OCI-LY7 (cell line): ENCODE measurements around the gene ZSCAN5B. TPM values are rescaled to one million over a fixed set of nuclear protein-coding genes. Genes with fewer than 3 reads are reported as not detected.

Experiments used
- BruUV-seq: library from RNA; stranded (reverse); fragments of 400-500 nt; replicated peaks from 2 replicates; lab custom pipeline; 2021; lab: Mats Ljungman, UMichigan
- CTCF ChIA-PET: fragments of 300-600 bp; sonication (Branson Sonifier 250); formaldehyde crosslinking; loops from one replicate; lab custom pipeline; 2022; ENCODE audit warnings: antibody characterized with exemption; ENCODE audit not compliant: unreplicated experiment; lab: Charles Lee
- POLR2A ChIA-PET: fragments of 300-600 bp; sonication (Branson Sonifier 250); formaldehyde crosslinking; loops from one replicate; lab custom pipeline; 2022; ENCODE audit warnings: antibody characterized with exemption; lab: Charles Lee
- DNase-seq: peaks from one replicate; pipeline ENCODE4 v3.0.0-alpha.2; 2015; ENCODE audit warnings: low spot score
- H2AFZ ChIP-seq: fragments of 200-600 bp; sonication (generic), shearing (Covaris generic); 2 replicates; pipeline ENCODE4 v1.6.1; 2014; ENCODE audit warnings: mild to moderate bottlenecking, antibody characterized with exemption, low read length, moderate library complexity
- H3K27ac ChIP-seq: fragments of 200-600 bp; sonication (generic); 2 replicates; pipeline ENCODE4 v1.5.1; 2014; ENCODE audit warnings: mixed run types, low read depth, mild to moderate bottlenecking, moderate library complexity, low read length, inconsistent platforms; ENCODE audit not compliant: poor library complexity, severe bottlenecking
- H3K36me3 ChIP-seq: fragments of 200-600 bp; sonication (generic); 2 replicates; pipeline ENCODE4 v1.6.1; 2014; ENCODE audit warnings: mild to moderate bottlenecking, antibody characterized with exemption, low read length, moderate library complexity, mixed read lengths; ENCODE audit not compliant: insufficient read depth
- H3K4me1 ChIP-seq: fragments of 200-600 bp; sonication (generic); 2 replicates; pipeline ENCODE4 v1.5.1; 2014; ENCODE audit warnings: mild to moderate bottlenecking, low read length; ENCODE audit not compliant: insufficient read depth, poor library complexity, severe bottlenecking
- H3K4me2 ChIP-seq: fragments of 200-600 bp; sonication (generic); 2 replicates; pipeline ENCODE4 v1.6.1; 2014; ENCODE audit warnings: mild to moderate bottlenecking, low read length
- H3K4me3 ChIP-seq: fragments of 200-600 bp; sonication (generic); 2 replicates; pipeline ENCODE4 v1.5.1; 2014; ENCODE audit warnings: mild to moderate bottlenecking, low read depth, low read length; ENCODE audit not compliant: poor library complexity, severe bottlenecking
- H3K79me2 ChIP-seq: fragments of 200-600 bp; sonication (generic); 2 replicates; pipeline ENCODE4 v1.6.1; 2016; ENCODE audit warnings: low read depth, mild to moderate bottlenecking, low read length, moderate library complexity, mixed read lengths; ENCODE audit not compliant: insufficient read depth
- H3K9me2 ChIP-seq: fragments of 200-600 bp; sonication (generic); 2 replicates; pipeline ENCODE4 v1.6.1; 2016; ENCODE audit warnings: mild to moderate bottlenecking, low read length, mixed read lengths; ENCODE audit not compliant: insufficient read depth
- H3K9me3 ChIP-seq: fragments of 200-600 bp; sonication (generic); 2 replicates; pipeline ENCODE4 v1.6.1; 2014; ENCODE audit warnings: mild to moderate bottlenecking, mixed run types, low read length, mixed read lengths
- H4K20me1 ChIP-seq: fragments of 200-600 bp; sonication (generic); 2 replicates; pipeline ENCODE4 v1.6.1; 2014; ENCODE audit warnings: mild to moderate bottlenecking, antibody characterized with exemption, low read length, moderate library complexity, mixed read lengths; ENCODE audit not compliant: insufficient read depth
- EZH2phosphoT487 ChIP-seq: fragments of 200-600 bp; sonication (generic); IDR thresholded peaks from 2 replicates; pipeline ENCODE4 v1.6.1; 2018; ENCODE audit warnings: low read depth, borderline replicate concordance, mild to moderate bottlenecking, mixed run types, antibody characterized with exemption, low read length, moderate library complexity, mixed read lengths
- intact Hi-C: fragments of 100-400 bp; cut with micrococcal nuclease; formaldehyde crosslinking; loops from one replicate; pipeline ENCODE4 v1.10.0; 2022; ENCODE audit not compliant: unreplicated experiment
- total RNA-seq, 2 experiments: library from RNA; depleted of rRNA in 1 of 2; stranded (reverse); fragments of >200 nt in 1 of 2; shearing (Covaris generic) in 1 of 2; gene quantifications; 2 replicates each; pipeline ENCODE4 v1.2.3, GENCODE V29; 2014 to 2022
- TF ChIP-seq, protein P1 (sequence below): fragments of 200-600 bp; sonication (generic); conservative IDR thresholded peaks from 2 replicates; pipeline ENCODE4 v1.5.1; 2014; ENCODE audit warnings: mild to moderate bottlenecking, antibody characterized with exemption, low read length, moderate library complexity, mixed read lengths

ZSCAN5B gene
- total RNA-seq, 2 experiments from 2014 or later = not detected

DNA sequence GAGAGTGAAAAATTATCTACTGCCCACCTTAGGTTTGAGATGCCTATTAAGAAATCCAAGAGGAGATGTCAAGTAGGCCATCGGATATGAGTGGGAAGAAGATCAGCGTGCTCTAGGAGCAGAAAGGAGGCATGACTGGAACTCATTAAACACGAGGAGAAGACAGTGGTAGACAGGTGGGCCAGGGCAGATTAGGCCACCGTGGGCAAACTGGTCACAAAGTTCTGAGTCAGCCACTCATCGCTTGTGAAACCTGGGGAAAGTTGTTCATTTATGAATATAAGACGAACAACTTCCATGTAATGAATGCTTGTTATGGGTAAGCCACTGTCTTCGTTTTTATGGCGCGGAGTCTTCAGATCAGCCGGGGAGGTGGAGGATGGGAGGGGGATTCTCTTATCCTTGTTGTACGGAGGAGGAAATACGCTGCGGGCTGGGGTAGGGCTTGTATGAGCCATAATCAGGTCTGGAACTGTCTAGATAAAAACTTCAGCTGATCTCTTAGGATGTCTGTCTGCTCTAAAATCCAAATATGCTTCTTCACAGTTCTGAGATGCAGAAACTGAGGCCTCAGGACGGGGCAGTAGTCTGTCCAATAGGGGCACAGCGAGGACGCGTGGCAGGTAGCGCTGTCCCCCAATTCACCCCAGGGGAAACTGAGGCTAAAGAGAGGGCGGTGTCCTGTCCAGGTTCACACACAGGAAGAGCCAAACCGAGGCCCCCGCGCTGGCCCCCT is 57.6 kb downstream of the ZSCAN5B start:
- peak overlapping the region; percentile 36 for H3K27ac ChIP-seq
- peaks cover 13% of the 10 kb centered on the region for H3K4me1 ChIP-seq
- no peaks in the 10 kb centered on the region for H3K36me3 ChIP-seq
- peak overlapping the region; percentile 92; the same call in 1 of the 2 replicates for H2AFZ ChIP-seq
- intact Hi-C loops = loop anchor here (5.0 kb wide), 1 partner anchor 498 kb away; the partner anchor contains the start of genes ZNF580 and ZNF581
- CTCF ChIA-PET = interaction anchor here (0.6 kb wide), 1 partner anchor 1984 kb away, joined by 3 read pairs; no protein-coding TSS in a partner anchor
- H3K9me3 ChIP-seq = no peaks in the 10 kb centered on the region
- no peaks in the 10 kb centered on the region for H4K20me1 ChIP-seq
- DNase-seq = no peak
- peak overlapping the region; percentile 92 for H3K4me2 ChIP-seq
- peak overlapping the region; percentile 87 for H3K4me3 ChIP-seq
- BruUV-seq = TSS peak; percentile 86
- no peaks in the 10 kb centered on the region for H3K9me2 ChIP-seq
- no peak for TF ChIP-seq EZH2phosphoT487
- TF ChIP-seq, protein P1, sequence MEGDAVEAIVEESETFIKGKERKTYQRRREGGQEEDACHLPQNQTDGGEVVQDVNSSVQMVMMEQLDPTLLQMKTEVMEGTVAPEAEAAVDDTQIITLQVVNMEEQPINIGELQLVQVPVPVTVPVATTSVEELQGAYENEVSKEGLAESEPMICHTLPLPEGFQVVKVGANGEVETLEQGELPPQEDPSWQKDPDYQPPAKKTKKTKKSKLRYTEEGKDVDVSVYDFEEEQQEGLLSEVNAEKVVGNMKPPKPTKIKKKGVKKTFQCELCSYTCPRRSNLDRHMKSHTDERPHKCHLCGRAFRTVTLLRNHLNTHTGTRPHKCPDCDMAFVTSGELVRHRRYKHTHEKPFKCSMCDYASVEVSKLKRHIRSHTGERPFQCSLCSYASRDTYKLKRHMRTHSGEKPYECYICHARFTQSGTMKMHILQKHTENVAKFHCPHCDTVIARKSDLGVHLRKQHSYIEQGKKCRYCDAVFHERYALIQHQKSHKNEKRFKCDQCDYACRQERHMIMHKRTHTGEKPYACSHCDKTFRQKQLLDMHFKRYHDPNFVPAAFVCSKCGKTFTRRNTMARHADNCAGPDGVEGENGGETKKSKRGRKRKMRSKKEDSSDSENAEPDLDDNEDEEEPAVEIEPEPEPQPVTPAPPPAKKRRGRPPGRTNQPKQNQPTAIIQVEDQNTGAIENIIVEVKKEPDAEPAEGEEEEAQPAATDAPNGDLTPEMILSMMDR = no peak
- POLR2A ChIA-PET = no interaction called here
- peaks cover 9% of the 10 kb centered on the region for H3K79me2 ChIP-seq

Other genes with a start within 250 kb of the ZSCAN5B start
- not detected in 2 replicates for gene NLRP8, start 250.0 kb downstream of the ZSCAN5B start, total RNA-seq (2014; rRNA removed; shearing (Covaris generic))
- not detected in 2 replicates for gene NLRP8, start 250.0 kb downstream of the ZSCAN5B start, total RNA-seq (2022)
- not detected in 2 replicates for gene NLRP5, start 211.0 kb downstream of the ZSCAN5B start, total RNA-seq (2014; rRNA removed; shearing (Covaris generic))
- gene NLRP5, start 211.0 kb downstream of the ZSCAN5B start, total RNA-seq (2022) = not detected in 2 replicates
- gene ZNF787, start 76.5 kb downstream of the ZSCAN5B start, total RNA-seq (2014; rRNA removed; shearing (Covaris generic)) = 30.6 and 36.5 TPM in 2 replicates
- 31.7 and 35.6 TPM in 2 replicates for gene ZNF787, start 76.5 kb downstream of the ZSCAN5B start, total RNA-seq (2022)
- gene ZNF444, start 56.5 kb downstream of the ZSCAN5B start, total RNA-seq (2014; rRNA removed; shearing (Covaris generic)) = 22.0 and 41.7 TPM in 2 replicates
- gene ZNF444, start 56.5 kb downstream of the ZSCAN5B start, total RNA-seq (2022) = 21.8 and 25.3 TPM in 2 replicates
- not detected in 2 replicates for gene GALP, start 21.8 kb downstream of the ZSCAN5B start, total RNA-seq (2014; rRNA removed; shearing (Covaris generic))
- gene GALP, start 21.8 kb downstream of the ZSCAN5B start, total RNA-seq (2022) = not detected in 2 replicates
- gene ZSCAN5C, start 4.5 kb upstream of the ZSCAN5B start, total RNA-seq (2014; rRNA removed; shearing (Covaris generic)) = not detected in 2 replicates
- not detected in 2 replicates for gene ZSCAN5C, start 4.5 kb upstream of the ZSCAN5B start, total RNA-seq (2022)
- gene EDDM13, start 75.0 kb upstream of the ZSCAN5B start, total RNA-seq (2014; rRNA removed; shearing (Covaris generic)) = not detected in 2 replicates
- gene EDDM13, start 75.0 kb upstream of the ZSCAN5B start, total RNA-seq (2022) = not detected in 2 replicates
- 9.9 and 19.2 TPM in 2 replicates for gene ZSCAN5A, start 117.1 kb upstream of the ZSCAN5B start, total RNA-seq (2014; rRNA removed; shearing (Covaris generic))
- gene ZSCAN5A, start 117.1 kb upstream of the ZSCAN5B start, total RNA-seq (2022) = 14.4 and 16.2 TPM in 2 replicates
- not detected in 2 replicates for gene ZNF582, start 195.8 kb upstream of the ZSCAN5B start, total RNA-seq (2014; rRNA removed; shearing (Covaris generic))
- 0.20 TPM in 1 of 2 replicates, not detected in the other for gene ZNF582, start 195.8 kb upstream of the ZSCAN5B start, total RNA-seq (2022)
- gene ZNF583, start 206.5 kb upstream of the ZSCAN5B start, total RNA-seq (2014; rRNA removed; shearing (Covaris generic)) = 0.73 and 1.8 TPM in 2 replicates
- 3.0 and 3.3 TPM in 2 replicates for gene ZNF583, start 206.5 kb upstream of the ZSCAN5B start, total RNA-seq (2022)